Bronchial epithelial cell (primary cell): ENCODE measurements around the gene LSMEM2. TPM values are rescaled to one million over a fixed set of nuclear protein-coding genes. Genes with fewer than 3 reads are reported as not detected.
"Not testable (repeated sequence)": the region's sequence is repeated elsewhere in the genome, so short reads cannot be mapped to it uniquely, and the experiment has no call there.

Experiments used
- DNase-seq: peaks from one replicate; pipeline ENCODE4 v3.0.0-alpha.2; 2010; ENCODE audit warnings: low read depth
- FAIRE-seq: peaks from 2 replicates; lab custom pipeline; 2011; peaks lifted over from hg19 to GRCh38; lab: Jason Lieb, UNC
- H3K27me3 ChIP-seq: 2 replicates; pipeline ENCODE4 v1.5.1; 2011; ENCODE audit warnings: low read length; ENCODE audit not compliant: control insufficient read depth, insufficient read depth
- H3K36me3 ChIP-seq: 2 replicates; pipeline ENCODE4 v1.5.1; 2011; ENCODE audit warnings: low read length; ENCODE audit not compliant: control insufficient read depth, insufficient read depth
- H3K4me3 ChIP-seq: 2 replicates; pipeline ENCODE4 v1.5.1; 2011; ENCODE audit warnings: mild to moderate bottlenecking, low read depth, low read length, control low read depth
- total RNA-seq: library from RNA; depleted of rRNA; stranded (reverse); fragments of >200 nt; gene quantifications from 2 replicates; pipeline ENCODE4 v1.2.1, GENCODE V29; 2014
- TF ChIP-seq, protein P1 (sequence below): IDR thresholded peaks from 2 replicates; pipeline ENCODE4 v1.5.1; 2011; ENCODE audit warnings: mild to moderate bottlenecking, moderate library complexity, low read length, control low read depth, inconsistent platforms; ENCODE audit not compliant: insufficient read depth, severe bottlenecking

The LSMEM2 gene
- total RNA-seq, 1 donor from 2014 or later: not detected

DNA sequence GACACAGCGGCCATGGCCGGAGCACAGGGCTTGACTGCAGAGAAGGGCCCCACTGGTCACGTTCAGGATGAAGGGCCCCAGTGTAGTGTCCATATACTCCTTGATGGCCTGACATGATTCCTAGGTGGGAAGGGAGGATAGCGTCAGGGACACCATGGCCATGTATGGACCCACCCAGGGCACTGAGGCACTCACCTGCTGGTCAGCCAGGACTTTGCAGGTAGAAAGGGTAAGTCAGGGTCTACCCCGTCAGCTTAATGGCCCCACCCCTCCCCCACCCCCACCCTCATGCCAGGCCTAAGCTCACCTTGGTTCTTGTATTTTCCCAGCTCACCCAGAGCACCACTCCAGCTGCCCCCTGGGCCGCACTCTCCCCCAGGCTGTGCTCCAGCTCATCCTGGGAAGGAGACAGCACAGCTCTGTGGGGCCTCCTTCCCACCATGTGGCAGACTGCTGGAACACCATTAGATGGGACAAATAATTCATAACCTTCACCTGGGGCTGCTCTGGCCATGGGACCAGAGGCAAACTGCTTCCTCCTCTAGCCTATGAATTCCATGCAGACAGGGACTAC lies 21.9 kb downstream of the LSMEM2 start:
- Histone ChIP-seq H3K4me3 (no peak overlapping the region), H3K36me3 (peaks cover 1% of the 10 kb centered on the region), H3K27me3 (no peaks in the 10 kb centered on the region)
- no peak for DNase-seq
- FAIRE-seq: no peak
- TF ChIP-seq, protein P1, sequence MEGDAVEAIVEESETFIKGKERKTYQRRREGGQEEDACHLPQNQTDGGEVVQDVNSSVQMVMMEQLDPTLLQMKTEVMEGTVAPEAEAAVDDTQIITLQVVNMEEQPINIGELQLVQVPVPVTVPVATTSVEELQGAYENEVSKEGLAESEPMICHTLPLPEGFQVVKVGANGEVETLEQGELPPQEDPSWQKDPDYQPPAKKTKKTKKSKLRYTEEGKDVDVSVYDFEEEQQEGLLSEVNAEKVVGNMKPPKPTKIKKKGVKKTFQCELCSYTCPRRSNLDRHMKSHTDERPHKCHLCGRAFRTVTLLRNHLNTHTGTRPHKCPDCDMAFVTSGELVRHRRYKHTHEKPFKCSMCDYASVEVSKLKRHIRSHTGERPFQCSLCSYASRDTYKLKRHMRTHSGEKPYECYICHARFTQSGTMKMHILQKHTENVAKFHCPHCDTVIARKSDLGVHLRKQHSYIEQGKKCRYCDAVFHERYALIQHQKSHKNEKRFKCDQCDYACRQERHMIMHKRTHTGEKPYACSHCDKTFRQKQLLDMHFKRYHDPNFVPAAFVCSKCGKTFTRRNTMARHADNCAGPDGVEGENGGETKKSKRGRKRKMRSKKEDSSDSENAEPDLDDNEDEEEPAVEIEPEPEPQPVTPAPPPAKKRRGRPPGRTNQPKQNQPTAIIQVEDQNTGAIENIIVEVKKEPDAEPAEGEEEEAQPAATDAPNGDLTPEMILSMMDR: no peak

DNA sequence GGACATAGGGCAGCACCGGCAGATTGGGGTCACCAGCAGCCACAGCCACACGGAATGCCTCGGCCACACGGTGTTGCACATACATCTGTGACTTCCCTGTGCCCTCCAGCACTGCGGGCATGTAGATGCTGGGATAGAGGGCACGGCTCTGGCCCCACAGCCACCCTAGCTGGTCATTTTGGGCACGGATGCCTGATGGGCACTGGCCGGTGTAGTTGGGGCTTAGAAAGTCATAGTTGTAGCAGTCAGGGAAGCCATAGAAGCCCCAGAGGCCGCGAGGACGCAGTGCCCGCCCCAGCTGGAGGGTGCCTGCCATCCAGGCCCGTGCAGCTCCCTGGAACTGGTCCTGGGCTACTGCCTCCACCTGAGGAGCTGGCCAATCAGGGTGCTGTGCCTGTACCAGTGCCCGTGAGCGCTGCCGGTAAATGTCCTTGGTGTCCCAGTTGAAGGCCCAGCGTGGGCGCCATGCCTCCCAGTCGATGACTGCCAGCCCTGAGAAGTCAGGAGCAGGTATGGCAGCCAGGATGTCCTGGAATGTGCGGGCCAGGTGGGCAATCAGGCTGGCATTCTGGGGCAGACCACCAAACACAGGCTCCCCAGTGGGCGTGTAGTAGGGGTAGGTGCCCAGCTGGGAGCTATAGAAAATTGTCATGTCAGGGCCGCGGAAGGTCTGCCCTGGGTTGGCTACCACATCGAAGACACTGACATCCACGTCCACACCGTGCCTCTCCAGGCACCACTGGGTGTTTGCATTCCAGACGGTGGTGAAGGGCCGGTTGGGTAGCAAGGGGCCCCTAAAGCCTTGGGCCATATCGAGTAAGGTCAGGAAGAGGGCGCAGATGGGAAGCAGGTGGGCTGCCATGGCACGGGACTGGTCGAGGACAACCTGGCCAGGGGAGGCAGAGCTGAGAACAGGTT lies 23.5 kb downstream of the LSMEM2 start:
- H3K27me3 ChIP-seq: no peaks in the 10 kb centered on the region
- TF ChIP-seq, protein P1: no peak
- no peak overlapping the region for H3K4me3 ChIP-seq
- DNase-seq: no peak
- no peak for FAIRE-seq
- no peaks in the 10 kb centered on the region for H3K36me3 ChIP-seq

DNA sequence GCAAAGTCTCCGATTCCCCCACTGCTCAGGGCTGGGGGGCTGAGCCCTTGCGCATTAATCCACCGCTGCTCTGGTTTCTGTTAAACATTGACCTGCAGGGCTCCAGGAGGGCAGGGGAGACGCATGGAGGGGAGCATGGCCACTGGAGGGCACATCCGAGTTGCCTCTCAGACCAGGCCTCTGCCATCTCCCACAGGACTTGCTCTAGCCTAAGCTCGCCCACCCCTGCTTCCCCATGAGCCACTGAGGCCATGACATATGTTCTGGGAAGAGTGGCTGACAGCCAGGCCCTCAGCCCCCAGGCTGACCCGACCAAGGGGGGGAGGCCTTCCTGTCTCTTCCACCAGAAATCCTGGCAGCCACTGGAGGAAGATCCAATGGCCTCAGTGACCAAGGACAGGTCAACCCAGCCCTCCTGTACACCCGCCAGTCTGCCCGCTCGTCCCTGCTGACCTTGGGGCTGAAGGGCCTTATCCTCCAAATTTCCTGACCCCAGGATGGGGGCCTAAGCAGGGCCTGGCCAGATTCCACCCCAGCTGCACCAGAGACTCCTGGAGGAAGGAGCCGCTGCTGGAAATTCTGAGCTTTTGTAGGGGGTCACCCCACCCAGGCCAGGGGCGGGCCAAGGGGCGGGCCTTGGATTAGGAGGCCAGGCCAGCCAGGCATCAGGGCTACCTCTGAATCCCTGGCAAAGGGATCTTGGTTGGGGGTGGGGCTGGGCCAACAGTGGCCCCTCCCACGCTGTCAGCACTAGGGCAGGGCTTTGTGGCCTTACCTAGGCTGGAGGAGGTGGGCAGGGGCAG lies 24.3 kb downstream of the LSMEM2 start, which contains the start of gene HYAL1:
HYAL1 (minus strand) TSS at position 562 of the 803 bp plus-strand sequence. CDS start 618 bp downstream, outside the sequence.
- Histone ChIP-seq H3K4me3 (no peak within 1 kb of the TSS), H3K36me3 (no peaks in the 10 kb centered on the region), H3K27me3 (no peaks in the 10 kb centered on the region)
- DNase-seq (peak; percentile 18), FAIRE-seq (no peak)
- TF ChIP-seq, protein P1: peak; percentile 20

DNA sequence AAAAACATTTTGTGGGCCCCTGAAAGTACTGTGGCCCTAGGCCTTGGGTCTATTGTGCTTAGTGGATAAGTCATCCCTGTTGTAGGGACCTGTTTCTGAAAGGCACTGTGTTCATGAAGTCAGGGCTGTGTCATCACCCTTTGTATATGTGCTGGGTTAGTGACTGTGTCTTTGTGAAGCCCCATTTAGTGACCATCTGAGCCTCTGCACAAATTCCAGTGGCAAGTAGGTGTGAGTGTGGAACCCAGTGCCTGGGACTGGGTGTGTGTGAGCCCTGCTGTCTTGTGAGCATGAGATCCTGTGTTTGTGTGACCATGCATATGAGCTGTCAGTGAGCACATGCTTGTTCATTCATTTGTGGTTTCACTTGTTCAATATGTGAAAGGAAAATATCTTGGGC lies 25.7 kb downstream of the LSMEM2 start:
- FAIRE-seq (peak; percentile 28), DNase-seq (peak; percentile 73)
- TF ChIP-seq, protein P1: no peak
- H3K27me3 ChIP-seq: no peaks in the 10 kb centered on the region
- H3K36me3 ChIP-seq: no peaks in the 10 kb centered on the region
- no peak overlapping the region for H3K4me3 ChIP-seq

DNA sequence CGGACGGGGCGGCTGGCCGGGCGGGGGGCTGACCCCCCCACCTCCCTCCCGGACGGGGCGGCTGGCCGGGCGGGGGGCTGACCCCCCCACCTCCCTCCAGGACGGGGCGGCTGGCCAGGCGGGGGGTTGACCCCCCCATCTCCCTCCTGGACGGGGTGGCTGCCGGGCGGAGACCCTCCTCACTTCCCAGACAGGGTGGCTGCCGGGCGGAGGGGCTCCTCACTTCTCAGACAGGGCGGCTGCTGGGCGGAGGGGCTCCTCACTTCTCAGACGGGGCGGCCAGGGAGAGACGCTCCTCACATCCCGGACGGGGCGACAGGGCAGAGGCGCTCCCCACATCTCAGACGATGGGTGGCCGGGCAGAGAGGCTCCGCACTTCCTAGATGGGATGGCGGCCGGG lies 33.2 kb downstream of the LSMEM2 start:
- not testable (repeated sequence) for H3K4me3 ChIP-seq, H3K27me3 ChIP-seq, H3K36me3 ChIP-seq, DNase-seq, FAIRE-seq
